ENCODE data around the gene TRIM65.

- TF ChIP-seq CTCF (conservative IDR thresholded peaks at IDR 0.05 in 1 of 2, IDR thresholded peaks at IDR 0.05 in 1 of 2; ENCODE audit: extremely low read depth in 1 of 2, insufficient read depth in 1 of 2, low read depth in 1 of 2, low read length in 2 of 2), result no peak
- no peak for TF ChIP-seq EZH2 (IDR thresholded peaks at IDR 0.05; ENCODE audit: borderline replicate concordance, low read length)
Observed at GRCh38 chr17:75925103-75925502, 28.4 kb upstream of the TRIM65 start.

All from mammary epithelial cell (primary cell).